ENCODE measurements around the gene GIGYF1. TPM values are rescaled to one million over a fixed set of nuclear protein-coding genes. Genes with fewer than 3 reads are reported as not detected.

Gene GIGYF1
- 20.1 and 23.1 TPM in 2 replicates for total RNA-seq

GRCh38 chr7:100694098-100694745 lies at the start of gene GIGYF1:
Gene GIGYF1 (minus strand): TSS chr7:100694250. CDS start chr7:100688238, 6,012 bp downstream.

GRCh38 chr7:100720279-100720670 lies 26.2 kb upstream of the GIGYF1 start, which contains the start of gene EPO:
Gene EPO (plus strand): TSS chr7:100720468. CDS start chr7:100720981, 513 bp downstream.

GRCh38 chr7:100705753-100706671 lies 12.0 kb upstream of the GIGYF1 start, which contains the start of gene POP7:
Gene POP7 (plus strand): TSS chr7:100706121. CDS start chr7:100706831, 710 bp downstream.

GRCh38 chr7:100673302-100673941 lies 20.6 kb downstream of the GIGYF1 start, which contains the start of gene GNB2:
Gene GNB2 (plus strand): TSS chr7:100673740. CDS start chr7:100676266, 2,526 bp downstream.

GRCh38 chr7:100655908-100656674 lies 38.0 kb downstream of the GIGYF1 start, which contains the start of gene ACTL6B:
Gene ACTL6B (minus strand): TSS chr7:100656448. CDS start chr7:100656354, 94 bp downstream.

GRCh38 chr7:100641463-100641859 lies 52.6 kb downstream of the GIGYF1 start, which contains the start of gene TFR2:
Gene TFR2 (minus strand): TSS chr7:100641552. CDS start chr7:100641509, 43 bp downstream.

Other genes starting within 250 kb of the GIGYF1 start
- 1.7 and 1.9 TPM in 2 replicates for gene SPACDR, start 230.0 kb downstream of the GIGYF1 start, total RNA-seq
- gene TSC22D4, start 215.0 kb downstream of the GIGYF1 start, total RNA-seq, result 45.9 and 54.2 TPM in 2 replicates
- gene NYAP1, start 210.3 kb downstream of the GIGYF1 start, total RNA-seq, result 2.7 and 4.1 TPM in 2 replicates
- 33.0 and 36.8 TPM in 2 replicates for gene AGFG2, start 155.0 kb downstream of the GIGYF1 start, total RNA-seq
- gene SAP25, start 120.3 kb downstream of the GIGYF1 start, total RNA-seq, result 0.53 TPM in 1 of 2 replicates, not detected in the other
- gene LRCH4, start 108.1 kb downstream of the GIGYF1 start, total RNA-seq, result 18.6 and 21.3 TPM in 2 replicates
- gene FBXO24, start 107.9 kb downstream of the GIGYF1 start, total RNA-seq, result 0.14 and 0.27 TPM in 2 replicates
- gene PCOLCE, start 91.9 kb downstream of the GIGYF1 start, total RNA-seq, result 1.2 and 1.3 TPM in 2 replicates
- gene MOSPD3, start 81.7 kb downstream of the GIGYF1 start, total RNA-seq, result 6.6 and 6.7 TPM in 2 replicates
- gene TFR2, start 52.7 kb downstream of the GIGYF1 start, total RNA-seq, result 0.27 and 0.43 TPM in 2 replicates
- gene ACTL6B, start 37.8 kb downstream of the GIGYF1 start, total RNA-seq, result not detected in 2 replicates
- 79.8 and 94.3 TPM in 2 replicates for gene GNB2, start 20.5 kb downstream of the GIGYF1 start, total RNA-seq
- 36.7 and 44.8 TPM in 2 replicates for gene POP7, start 11.9 kb upstream of the GIGYF1 start, total RNA-seq
- not detected in 2 replicates for gene EPO, start 26.2 kb upstream of the GIGYF1 start, total RNA-seq
- gene ZAN, start 39.3 kb upstream of the GIGYF1 start, total RNA-seq, result not detected in 2 replicates
- 148 and 172 TPM in 2 replicates for gene EPHB4, start 133.3 kb upstream of the GIGYF1 start, total RNA-seq
- 17.4 and 17.5 TPM in 2 replicates for gene SLC12A9, start 158.5 kb upstream of the GIGYF1 start, total RNA-seq
- gene TRIP6, start 173.1 kb upstream of the GIGYF1 start, total RNA-seq, result 58.2 and 65.1 TPM in 2 replicates
- gene SRRT, start 180.9 kb upstream of the GIGYF1 start, total RNA-seq, result 56.6 and 59.0 TPM in 2 replicates
- 1.3 and 3.1 TPM in 2 replicates for gene UFSP1, start 195.5 kb upstream of the GIGYF1 start, total RNA-seq
- 0.13 and 0.22 TPM in 2 replicates for gene ACHE, start 201.6 kb upstream of the GIGYF1 start, total RNA-seq

All from thoracic aorta endothelial cell (primary cell).